HCT116 (cell line): ENCODE measurements around the gene UTP18.

ENCODE experiments used
- CEBPB ChIP-seq: IDR thresholded peaks from 2 replicates; pipeline ENCODE4 v1.6.1; 2012; ENCODE audit warnings: low read depth
- CTCF ChIP-seq, 3 experiments: fragments of 200-600 bp in 1 of 3; sonication (generic) in 1 of 3; IDR thresholded peaks in 2 of 3; conservative IDR thresholded peaks in 1 of 3; 2 replicates each; pipeline ENCODE4 v1.5.1; 2012 to 2017; ENCODE audit warnings: low read depth in 2 of 3, low read length in 2 of 3, antibody characterized with exemption in 1 of 3, borderline replicate concordance in 1 of 3, control low read depth in 1 of 3, mild to moderate bottlenecking in 1 of 3, mixed read lengths in 1 of 3, mixed run types in 1 of 3, moderate library complexity in 1 of 3; ENCODE audit not compliant: insufficient read depth in 1 of 3

DNA sequence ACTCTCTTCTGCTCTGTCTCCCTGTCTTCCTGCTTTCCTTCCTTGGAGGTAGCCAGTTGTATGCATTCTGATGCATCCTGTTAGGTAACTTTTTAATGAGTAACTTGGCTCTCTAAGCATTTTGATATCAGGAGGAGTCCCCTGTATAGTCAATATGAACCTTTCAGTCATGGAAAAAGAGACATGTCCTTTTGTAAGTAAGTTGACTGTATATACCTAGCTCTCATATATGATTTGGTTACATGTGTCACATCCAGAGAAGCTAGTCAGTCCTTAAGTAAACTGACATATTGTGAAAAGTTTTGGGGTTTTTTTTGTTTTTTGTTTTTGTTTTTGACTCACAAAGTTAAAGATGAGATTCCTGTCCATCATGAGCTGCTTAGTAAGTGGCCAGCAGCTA is 18.8 kb downstream of the UTP18 start:
- TF ChIP-seq CTCF (IDR thresholded peaks at IDR 0.05 in 2 of 3, conservative IDR thresholded peaks at IDR 0.05 in 1 of 3; ENCODE audit: borderline replicate concordance in 1 of 3, insufficient read depth in 1 of 3, low read depth in 2 of 3, low read length in 2 of 3) (no peak), CEBPB (no peak)
